ENCODE results near the gene CDH4.

The CDH4 gene

DNA sequence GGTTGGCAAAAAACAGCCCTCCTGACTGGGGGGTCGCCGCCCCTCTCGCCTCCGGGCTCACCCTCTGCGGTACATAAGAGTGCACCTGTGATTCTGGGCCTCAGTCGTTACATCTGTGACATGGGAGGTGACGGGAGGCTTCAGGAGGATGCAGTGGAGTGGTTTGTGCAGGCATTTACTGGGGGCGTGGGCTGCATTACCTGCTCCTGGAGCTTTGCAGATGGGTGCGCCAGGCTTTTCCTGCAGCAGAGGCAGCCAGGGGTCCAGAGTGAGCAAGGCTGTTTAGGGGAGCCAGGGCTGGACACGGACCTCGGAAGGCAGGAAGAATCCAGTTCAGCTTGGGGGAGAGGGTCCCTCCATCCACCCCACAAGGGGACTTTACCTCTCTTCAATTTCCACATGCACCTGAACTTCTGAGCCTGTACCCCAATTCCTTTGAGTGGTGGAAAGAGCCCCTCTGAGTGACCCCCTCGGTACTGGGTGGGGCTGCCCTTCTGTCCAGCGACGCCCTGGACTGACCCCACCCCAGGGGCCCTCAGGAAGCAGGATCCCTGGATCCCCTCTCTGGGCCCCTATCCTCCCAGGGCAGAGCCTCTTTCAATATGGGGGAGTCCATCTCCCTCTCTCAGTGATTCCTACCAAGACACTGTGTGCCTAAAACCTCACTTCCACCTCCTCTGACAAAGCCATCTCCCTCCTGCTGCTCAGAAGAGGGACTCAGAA is 679.6 kb downstream of the CDH4 start:
- no peak for DNase-seq (ENCODE audit: low spot score)

DNA sequence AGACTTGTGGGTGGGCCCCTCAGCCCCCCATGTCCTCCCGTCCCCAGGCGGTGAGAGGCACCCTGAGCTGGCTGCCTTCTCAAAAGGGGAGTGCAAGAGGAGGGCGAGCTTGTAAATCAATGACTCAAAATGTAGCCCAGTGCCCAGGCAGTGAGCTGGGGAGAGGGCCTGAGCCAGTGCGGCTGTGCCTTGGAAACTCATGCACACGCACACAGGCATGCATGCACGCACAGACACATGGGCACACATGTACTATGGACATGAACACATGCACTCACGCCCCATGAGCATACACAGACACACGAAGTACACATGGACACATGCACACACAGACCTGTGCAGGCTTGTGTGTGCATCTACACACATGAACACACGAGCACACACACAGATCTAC is 680.1 kb downstream of the CDH4 start:
- DNase-seq (ENCODE audit: low spot score) = no peak

DNA sequence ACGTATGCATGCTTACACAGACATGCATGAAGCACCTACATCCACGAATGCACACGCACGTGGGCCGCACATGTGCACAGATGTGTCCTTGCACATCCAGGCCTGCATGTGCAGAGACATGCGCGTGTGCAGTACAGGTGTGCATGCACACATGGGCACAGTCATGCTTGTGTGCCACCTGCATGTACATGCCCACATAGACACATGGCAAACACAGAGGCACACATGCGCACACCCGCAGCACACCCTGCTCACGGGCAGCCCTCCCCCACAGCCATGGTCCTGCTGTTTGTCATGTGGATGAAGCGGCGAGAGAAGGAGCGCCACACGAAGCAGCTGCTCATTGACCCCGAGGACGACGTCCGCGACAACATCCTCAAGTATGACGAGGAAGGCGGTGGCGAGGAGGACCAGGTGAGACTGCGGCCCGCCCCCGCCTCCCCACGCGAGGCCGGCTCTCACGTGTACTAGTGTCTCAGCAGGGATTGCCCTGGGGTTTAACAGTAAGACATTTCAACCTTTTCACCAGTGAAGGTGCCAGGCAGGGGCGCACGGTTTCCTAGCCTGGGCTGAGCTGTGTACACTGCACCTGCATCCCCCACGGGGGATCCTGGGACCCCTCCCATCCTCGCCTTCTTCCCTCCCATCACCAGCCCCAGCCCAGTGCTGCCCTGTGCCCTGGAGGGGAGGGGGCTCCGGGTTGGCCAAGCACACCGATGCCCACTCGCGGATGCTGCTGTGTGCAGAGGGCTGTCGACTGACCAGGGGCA is 680.8 kb downstream of the CDH4 start:
- DNase-seq (ENCODE audit: low spot score) = no peak

DNA sequence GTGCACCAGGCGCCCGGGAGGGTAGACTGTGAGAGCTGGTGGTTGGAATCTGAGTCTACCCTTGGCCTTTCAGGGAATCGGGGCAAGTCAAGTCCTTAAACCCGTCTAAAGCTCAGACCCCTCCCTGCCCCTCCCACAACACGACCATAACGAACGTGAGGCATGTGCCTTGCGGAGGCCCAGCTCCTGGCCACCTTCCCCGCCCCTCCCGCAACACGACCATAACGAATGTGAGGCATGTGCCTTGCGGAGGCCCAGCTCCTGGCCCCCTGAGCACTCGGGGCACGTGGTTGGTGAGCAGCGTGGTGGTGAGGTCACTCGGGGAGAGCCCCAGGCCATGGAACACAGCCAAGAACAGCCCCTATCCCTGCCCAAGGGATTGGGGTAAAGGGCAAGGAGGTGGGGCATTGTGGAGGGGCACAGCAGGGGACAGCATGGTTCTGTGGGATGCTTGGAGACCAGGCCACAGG is 681.5 kb downstream of the CDH4 start:
- no peak for DNase-seq (ENCODE audit: low spot score)

DNA sequence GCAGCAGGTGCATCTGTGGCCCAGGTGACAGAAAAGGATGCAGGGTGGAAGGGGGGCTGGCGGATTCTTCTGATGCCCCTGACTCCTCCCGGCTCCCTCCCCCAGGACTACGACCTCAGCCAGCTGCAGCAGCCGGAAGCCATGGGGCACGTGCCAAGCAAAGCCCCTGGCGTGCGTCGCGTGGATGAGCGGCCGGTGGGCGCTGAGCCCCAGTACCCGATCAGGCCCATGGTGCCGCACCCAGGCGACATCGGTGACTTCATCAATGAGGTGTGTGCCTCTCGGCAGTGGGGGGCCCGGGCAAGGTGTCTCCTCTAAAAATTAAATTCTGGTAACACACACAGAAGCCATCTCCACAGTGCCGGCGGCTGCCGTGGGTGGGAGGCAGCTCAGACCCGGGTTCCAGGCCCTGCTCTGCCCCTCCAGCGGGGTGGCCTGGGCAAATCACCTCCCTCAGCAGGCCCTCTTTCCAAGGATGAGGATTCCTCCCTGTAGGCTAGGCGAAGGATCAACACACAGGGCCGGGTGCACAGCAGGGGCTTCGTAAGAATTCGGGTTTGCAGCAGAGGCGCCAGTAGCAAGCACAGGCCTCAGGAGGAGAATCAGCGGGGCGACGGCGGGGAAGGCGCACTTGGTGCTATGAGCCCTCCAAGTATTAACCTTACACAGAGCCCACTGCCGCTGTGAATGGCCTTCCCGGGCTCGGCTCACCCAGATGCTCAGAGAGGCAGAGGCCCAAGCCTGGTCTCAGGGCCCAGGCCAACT is 682.1 kb downstream of the CDH4 start:
- DNase-seq (ENCODE audit: low spot score) = peak; percentile 80

DNA sequence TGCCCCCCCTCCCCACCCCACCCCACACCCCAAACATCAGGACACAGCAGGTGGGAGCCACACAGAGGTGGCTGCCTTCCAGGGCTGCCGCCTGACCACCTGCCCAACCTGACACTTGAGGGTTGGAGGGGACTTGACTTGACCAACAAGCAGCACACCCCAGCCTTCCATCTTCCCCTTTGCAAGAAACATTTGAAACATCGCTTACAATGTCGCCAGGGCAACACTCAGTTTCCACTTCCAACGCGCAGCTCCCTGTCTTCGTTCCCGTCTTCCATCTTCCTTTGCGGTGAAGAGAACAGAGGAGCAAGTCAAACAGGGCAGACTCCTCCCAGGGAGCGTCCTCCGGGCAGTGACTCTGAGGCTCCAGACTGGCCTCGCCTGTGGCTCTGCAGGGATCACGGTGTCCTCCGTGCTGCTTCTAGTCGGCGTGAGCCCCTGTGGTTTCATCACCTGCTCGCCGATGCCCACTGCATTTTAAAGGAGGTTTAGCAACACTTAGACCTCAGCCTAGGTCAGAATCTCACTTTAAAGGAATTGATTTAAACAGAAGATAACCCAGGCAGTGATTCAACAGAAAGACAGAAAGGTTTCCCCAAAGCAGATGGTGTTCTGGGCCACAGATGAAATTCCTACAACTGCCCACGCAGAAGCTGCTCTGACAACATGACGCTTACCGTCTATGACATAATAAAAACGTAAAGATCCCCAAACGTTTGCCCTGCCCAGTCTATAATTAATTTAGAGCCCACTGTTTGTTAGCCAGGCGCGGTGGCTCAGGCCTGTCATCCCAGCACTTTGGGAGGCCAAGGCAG is 682.9 kb downstream of the CDH4 start:
- DNase-seq (ENCODE audit: low spot score) = no peak

DNA sequence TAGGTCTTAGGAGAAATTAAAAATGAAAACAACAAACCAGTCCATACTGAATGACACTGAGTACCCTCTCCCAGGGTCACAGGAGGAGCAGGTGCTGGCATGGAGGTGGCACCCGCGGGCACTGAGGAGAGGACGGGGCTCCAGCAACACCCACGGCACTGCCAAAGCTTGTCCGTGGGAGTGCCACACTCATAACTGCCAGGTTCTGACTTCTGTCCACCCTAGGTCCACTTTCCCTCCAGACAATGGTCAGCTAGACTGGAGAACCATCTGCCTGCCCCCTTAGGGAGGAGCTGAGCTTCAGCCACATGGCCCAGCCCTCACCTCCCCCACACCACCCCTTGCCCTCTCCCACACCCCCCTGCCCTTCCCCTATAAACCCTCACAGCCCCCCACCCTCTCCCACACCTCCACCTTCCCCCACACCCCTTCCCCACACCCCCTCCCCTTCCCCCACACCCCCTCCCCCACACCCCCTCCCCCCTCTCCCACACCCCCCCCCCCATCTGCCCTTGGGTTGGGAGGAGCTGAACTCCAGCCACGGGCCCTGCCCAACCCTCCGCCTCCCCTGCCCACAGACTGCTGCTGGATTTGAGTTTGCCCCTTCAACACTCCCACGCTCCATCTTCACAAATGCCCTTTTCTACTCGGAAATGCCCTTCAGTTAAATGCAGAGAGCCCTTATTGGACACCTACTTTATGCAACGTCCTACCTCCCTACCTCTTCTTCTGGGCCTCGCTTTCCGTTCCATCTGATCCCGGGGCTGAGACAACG is 684.1 kb downstream of the CDH4 start:
- peak; percentile 75 for DNase-seq (ENCODE audit: low spot score)

DNA sequence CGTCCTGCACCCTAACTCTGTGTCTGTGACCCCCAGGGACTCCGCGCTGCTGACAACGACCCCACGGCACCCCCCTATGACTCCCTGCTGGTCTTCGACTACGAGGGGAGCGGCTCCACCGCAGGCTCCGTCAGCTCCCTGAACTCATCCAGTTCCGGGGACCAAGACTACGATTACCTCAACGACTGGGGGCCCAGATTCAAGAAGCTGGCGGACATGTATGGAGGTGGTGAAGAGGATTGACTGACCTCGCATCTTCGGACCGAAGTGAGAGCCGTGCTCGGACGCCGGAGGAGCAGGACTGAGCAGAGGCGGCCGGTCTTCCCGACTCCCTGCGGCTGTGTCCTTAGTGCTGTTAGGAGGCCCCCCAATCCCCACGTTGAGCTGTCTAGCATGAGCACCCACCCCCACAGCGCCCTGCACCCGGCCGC is 684.7 kb downstream of the CDH4 start:
- no peak for DNase-seq (ENCODE audit: low spot score)

DNA sequence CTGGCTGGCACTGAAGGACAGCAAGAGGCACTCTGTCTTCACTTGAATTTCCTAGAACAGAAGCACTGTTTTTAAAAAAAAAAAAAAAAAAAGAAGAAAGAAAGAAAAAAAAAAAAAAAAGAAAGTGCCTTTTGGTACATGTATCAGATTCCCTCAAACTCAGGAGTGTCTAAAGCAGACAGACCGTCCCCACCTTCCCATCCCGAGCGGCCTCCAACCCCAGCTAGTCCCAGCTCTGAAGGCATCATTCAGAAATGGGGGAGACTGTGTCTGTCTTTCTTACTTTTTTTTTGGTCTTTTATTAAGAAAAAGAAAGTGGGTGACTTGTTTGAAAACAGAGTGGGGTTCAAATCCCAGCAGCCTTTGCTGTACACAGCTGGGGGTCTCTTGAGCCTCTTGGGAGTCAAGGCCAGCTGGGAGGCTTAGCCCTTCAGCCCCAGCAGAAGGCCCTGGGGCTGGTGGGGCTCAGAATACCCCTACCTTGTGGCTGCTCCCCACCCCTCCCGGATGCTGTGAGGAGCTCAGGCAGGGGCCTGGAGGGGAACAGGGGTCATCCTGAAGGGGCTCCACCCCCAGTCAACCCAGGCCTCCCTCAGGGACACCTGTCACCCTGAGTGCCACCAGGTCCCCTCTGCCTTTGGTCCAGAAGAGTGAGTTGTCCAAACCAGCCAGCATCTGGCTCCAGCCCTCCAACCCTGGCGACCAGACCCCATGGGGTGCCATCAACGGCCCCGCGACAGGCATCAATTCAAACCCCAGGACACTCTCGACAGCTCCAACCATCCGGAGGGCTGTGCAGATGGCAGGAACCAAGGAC is 685.3 kb downstream of the CDH4 start:
- no peak for DNase-seq (ENCODE audit: low spot score)

DNA sequence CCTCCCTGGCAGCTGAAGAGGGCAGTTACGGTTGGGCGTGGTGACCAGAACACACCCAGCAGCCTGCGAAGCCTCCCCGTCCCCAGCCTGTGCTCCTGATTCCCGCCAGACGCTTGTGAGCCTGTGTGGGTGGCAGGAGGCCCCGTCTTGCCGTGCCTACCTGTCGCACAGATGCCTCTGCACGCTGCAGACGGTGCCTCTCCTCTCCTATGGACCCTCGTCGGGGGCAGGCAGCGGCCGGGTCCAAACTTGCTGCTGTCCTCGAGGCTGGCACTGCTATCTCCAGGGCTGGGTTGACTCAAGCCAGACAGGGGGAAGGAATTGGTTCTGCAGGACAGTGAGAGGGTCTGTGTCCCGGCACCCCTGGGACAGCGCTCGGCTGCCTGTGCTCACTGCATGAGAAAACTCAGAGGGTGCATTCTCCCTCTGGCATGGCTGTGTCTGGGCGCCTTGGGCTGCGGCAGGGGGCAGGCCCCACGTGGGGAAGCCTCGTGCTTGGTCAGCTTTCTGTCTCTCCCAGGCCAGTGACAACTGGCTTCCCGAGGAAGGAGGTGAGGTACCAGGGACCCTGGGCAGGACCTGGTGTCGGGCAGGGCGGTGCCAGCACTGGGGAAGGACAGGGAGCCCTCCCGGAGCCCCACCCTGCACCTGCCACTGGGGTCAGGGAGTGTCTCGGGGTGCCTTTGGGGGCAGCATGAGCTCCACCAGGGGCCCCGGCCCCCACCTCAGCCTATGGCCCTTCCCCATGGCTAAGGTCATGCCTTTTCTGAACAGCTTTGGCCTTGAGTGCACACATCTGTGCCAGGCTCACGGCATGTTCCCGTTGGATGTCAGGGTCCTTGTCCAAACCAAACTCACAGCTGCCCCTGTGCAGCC is 686.1 kb downstream of the CDH4 start:
- DNase-seq (ENCODE audit: low spot score) = no peak

DNA sequence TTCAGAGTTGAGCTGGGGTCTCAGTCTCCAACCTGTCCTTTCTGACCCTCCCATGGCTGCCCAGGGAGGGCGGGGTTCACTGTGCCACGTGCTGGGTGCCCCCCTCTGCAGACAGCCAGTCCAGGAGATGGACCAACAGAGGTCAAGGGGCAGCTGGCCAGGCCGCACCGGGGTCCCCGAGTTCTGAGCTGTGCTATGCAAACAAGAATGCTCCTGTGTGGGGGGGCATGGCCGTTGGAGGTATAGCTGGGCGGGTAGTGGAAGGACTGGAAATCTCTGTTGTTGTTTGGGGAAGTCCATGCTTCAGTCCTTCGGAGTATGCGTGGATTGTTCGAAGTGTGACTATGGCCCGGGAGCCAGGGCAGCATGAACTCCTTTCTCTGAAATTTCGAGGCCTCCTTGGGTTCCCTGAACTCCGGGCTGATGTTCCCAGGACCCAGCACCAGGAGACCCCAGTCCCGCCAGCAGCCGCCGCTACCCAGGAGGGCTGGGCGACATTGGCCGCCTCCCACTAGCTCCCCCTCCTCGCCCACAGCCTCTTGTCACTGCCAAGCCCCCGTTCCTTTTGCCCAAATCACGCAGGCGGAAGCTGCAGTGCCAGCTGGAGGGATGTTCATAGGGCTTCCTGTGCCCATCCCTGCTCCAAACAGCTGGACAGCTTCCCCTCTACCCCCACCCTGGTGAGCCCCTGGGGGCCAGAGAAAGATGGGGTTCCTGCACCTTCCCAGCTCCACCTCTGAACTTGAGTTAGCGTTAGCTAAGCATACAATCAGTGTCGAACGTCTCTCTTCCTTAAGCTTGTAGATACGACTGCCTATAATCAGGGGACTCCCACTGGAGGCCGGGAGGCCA is 687.0 kb downstream of the CDH4 start:
- no peak for DNase-seq (ENCODE audit: low spot score)

DNA sequence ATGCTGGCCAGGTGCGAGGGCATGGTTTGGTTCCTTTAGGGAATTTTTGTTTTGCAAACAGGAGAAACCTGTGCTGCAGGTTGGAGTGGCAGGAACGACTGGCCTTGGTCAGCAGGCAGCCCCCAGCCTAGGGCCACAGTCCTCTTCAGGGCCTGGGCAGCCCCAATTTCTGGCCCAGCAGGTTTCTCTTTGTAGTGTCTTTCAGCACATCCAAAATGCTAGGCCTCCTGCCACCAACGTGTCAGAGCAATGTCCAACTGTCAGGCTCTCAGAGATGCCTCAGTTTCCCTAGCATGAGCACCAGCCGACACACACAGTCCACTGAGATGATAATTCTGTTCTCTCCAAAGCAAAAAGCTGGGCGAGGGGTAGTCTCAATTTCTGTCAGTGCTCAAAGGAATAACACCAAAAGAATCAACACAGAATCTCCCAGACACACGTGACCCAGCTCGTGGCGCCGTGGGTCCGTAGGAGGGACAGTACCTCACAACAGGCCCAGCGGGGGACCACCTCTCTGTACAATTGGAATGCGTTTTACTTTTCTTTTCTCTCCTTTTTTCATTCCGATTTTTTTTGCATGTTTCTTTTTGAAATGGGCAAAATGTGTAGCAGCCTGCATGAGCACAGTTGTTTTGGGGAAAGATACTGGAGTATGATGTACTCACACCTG is 687.8 kb downstream of the CDH4 start:
- no peak for DNase-seq (ENCODE audit: low spot score)

DNA sequence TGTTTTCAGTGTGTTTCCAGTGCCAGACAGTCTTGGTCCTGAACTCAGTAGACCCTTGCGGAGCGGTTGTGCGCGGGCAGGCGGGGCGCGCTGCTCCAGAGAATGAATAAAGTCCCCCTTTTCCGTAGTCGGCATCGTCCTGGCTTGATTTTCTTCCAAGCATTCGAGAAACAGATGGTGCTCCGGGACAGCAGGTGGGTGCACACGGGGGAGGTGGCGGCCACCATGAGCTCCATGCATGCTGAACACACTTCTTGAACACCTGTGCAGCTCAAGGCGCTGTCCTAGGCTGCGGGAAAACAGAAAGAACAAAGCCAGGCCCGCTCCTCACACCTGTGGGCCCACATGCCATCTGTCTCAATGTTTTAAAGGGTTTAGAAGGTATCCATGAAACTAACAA is 688.4 kb downstream of the CDH4 start:
- no peak for DNase-seq (ENCODE audit: low spot score)

DNA sequence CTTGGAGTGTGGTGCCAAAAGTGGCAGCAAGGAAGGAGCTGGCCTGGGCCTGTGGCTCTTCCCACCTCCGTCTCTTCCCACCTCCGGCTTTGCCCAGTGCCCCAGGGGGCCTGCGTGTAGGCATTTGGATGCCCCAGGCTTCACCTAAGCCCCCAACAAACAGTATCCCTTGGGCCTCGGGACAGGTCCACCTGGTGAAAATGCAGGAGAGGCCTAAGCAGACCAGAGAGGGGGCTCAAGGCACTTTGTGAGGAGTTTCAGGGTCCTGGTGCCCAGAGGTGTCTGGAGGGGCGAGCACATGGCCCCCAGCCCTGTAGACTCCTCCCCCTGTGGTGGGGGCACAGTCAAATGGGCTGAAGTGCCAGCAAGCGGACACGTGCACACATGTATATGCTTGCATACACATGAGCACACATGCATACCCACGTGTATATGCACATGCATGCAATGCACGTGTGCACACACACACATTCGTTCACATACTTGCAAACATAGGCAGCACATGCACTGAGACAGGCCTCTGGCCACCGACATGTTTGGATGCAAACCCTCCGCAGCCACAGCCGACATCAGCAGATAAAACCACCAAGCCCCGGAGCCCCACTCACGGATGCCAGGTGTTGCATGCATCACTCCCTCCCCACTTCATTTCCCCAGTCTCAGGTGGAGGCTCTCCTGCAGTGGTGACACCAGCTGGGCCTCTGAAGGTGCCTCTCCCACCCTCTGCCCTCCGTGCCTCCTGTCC is 689.1 kb downstream of the CDH4 start:
- DNase-seq (ENCODE audit: low spot score) = no peak

DNA sequence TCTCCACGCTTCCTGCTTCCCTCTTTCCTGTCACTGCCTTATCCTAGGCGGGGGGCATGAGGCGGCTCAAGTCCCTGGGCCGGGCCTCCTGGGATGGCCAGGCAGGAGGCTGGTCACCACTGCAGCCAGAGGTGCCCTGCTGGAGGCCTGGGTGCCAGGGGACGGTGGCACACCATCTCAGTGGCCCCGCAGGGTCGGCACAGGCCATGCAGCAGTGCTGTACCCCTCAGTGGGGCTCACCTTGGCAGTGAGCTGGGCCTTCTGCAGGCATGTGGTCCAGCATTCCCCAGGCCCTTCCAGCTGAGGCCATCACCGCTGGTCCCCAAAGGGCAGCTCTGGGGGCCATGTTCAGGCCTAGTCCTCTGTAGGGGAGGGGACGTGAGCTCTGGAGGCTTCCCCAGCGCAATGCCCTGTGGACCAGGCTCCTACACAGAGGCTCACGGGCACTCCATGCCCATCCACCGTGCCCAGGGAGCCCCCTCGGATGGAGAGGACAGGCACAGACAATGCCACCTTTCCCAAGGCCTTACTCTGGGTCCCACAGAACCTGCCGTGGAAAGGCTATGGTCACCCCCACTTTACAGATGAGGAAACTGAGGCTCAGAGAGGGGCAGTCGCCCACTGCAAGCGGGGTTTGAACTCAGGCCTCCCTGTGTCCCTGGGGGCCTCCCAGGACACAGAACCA is 689.8 kb downstream of the CDH4 start:
- no peak for DNase-seq (ENCODE audit: low spot score)

DNA sequence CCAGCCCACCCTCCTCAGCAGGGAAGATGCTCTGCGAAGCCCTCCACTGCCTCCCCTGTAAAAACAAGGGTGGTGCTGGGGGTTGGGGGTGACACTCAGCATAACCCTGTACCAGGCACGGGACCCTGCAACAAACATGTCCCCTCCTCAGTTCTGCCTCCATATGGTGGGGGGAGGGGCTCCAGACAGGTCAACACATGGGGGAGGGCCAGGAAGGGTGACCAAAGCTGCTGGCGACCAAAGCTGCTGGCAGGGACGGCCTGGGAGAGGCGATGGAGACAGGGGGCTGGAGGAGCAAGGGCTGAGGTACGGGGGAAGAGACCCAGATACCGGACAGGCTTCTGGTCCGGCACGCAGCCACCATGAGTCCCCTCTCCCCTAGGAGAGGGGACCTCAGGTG is 690.5 kb downstream of the CDH4 start:
- no peak for DNase-seq (ENCODE audit: low spot score)

Data from iPS-NIHi11 (cell line).